Measurements from ENCODE around the gene AUTS2. TPM values are rescaled to one million over a fixed set of nuclear protein-coding genes. Genes with fewer than 3 reads are reported as not detected.

AUTS2 gene
- total RNA-seq, 1 experiment from 2014 or later, result 2.5 TPM

- Histone ChIP-seq H3K9me3 (ENCODE audit: control insufficient read depth, insufficient read depth, low read depth, low read length) (no peaks in the 10 kb centered on the region), H3K36me3 (ENCODE audit: control insufficient read depth, insufficient read depth, low read length) (no peaks in the 10 kb centered on the region), H3K27me3 (ENCODE audit: control insufficient read depth, insufficient read depth, low read length) (no peaks in the 10 kb centered on the region), H3K27ac (ENCODE audit: low read length) (no peak overlapping the region), H3K4me3 (ENCODE audit: low read depth in 2 of 2, low read length in 2 of 2) (no peak overlapping the region), H3K4me1 (ENCODE audit: control insufficient read depth, insufficient read depth, low read length) (no peaks in the 10 kb centered on the region)
- POLR2A ChIA-PET, result no interaction called here
- no peak for DNase-seq (ENCODE audit: low read depth, low spot score)
- in situ Hi-C loops (cut with HindIII; ENCODE audit: low pct_unique_long_range_greater_than_20kb, low sequenced_read_pairs), result no loop called here
- no peak for ATAC-seq
- intact Hi-C loops (cut with micrococcal nuclease; ENCODE audit: unreplicated experiment), result no loop called here
- CTCF ChIA-PET, result interaction anchor here (0.7 kb wide), 1 partner anchor 20 kb away, joined by 3 read pairs; no protein-coding TSS in a partner anchor
- no TSS peak for BruUV-seq (replicated peaks)
- TF ChIP-seq TCF7L2 (IDR thresholded peaks at IDR 0.05; ENCODE audit: low read depth, low read length), result no peak
- TF ChIP-seq, protein P1, sequence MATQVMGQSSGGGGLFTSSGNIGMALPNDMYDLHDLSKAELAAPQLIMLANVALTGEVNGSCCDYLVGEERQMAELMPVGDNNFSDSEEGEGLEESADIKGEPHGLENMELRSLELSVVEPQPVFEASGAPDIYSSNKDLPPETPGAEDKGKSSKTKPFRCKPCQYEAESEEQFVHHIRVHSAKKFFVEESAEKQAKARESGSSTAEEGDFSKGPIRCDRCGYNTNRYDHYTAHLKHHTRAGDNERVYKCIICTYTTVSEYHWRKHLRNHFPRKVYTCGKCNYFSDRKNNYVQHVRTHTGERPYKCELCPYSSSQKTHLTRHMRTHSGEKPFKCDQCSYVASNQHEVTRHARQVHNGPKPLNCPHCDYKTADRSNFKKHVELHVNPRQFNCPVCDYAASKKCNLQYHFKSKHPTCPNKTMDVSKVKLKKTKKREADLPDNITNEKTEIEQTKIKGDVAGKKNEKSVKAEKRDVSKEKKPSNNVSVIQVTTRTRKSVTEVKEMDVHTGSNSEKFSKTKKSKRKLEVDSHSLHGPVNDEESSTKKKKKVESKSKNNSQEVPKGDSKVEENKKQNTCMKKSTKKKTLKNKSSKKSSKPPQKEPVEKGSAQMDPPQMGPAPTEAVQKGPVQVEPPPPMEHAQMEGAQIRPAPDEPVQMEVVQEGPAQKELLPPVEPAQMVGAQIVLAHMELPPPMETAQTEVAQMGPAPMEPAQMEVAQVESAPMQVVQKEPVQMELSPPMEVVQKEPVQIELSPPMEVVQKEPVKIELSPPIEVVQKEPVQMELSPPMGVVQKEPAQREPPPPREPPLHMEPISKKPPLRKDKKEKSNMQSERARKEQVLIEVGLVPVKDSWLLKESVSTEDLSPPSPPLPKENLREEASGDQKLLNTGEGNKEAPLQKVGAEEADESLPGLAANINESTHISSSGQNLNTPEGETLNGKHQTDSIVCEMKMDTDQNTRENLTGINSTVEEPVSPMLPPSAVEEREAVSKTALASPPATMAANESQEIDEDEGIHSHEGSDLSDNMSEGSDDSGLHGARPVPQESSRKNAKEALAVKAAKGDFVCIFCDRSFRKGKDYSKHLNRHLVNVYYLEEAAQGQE (IDR thresholded peaks at IDR 0.05; ENCODE audit: insufficient read depth in 1 of 2, low read depth in 2 of 2, low read length in 1 of 2), result no peak
- TF ChIP-seq, protein P2, sequence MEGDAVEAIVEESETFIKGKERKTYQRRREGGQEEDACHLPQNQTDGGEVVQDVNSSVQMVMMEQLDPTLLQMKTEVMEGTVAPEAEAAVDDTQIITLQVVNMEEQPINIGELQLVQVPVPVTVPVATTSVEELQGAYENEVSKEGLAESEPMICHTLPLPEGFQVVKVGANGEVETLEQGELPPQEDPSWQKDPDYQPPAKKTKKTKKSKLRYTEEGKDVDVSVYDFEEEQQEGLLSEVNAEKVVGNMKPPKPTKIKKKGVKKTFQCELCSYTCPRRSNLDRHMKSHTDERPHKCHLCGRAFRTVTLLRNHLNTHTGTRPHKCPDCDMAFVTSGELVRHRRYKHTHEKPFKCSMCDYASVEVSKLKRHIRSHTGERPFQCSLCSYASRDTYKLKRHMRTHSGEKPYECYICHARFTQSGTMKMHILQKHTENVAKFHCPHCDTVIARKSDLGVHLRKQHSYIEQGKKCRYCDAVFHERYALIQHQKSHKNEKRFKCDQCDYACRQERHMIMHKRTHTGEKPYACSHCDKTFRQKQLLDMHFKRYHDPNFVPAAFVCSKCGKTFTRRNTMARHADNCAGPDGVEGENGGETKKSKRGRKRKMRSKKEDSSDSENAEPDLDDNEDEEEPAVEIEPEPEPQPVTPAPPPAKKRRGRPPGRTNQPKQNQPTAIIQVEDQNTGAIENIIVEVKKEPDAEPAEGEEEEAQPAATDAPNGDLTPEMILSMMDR (IDR thresholded peaks at IDR 0.05), result no peak
- no peak for TF ChIP-seq POLR2AphosphoS5 (IDR thresholded peaks at IDR 0.05; ENCODE audit: low read depth, low read length)
- no peak for TF ChIP-seq SIN3A (IDR thresholded peaks at IDR 0.05; ENCODE audit: borderline replicate concordance, insufficient read depth, low read depth, low read length)
These were observed 1119.5 kb downstream of the AUTS2 start for GRCh38 chr7:70717553-70718329.

GRCh38 chr7:70719125-70719524 lies 1120.8 kb downstream of the AUTS2 start:
- TF ChIP-seq SIN3A (IDR thresholded peaks at IDR 0.05; ENCODE audit: borderline replicate concordance, insufficient read depth, low read depth, low read length), result no peak
- TF ChIP-seq POLR2AphosphoS5 (IDR thresholded peaks at IDR 0.05; ENCODE audit: low read depth, low read length), result no peak
- TF ChIP-seq, protein P1 (IDR thresholded peaks at IDR 0.05; ENCODE audit: insufficient read depth in 1 of 2, low read depth in 2 of 2, low read length in 1 of 2), result no peak
- TF ChIP-seq, protein P2 (IDR thresholded peaks at IDR 0.05), result no peak
- TF ChIP-seq TCF7L2 (IDR thresholded peaks at IDR 0.05; ENCODE audit: low read depth, low read length), result no peak
- in situ Hi-C loops (cut with HindIII; ENCODE audit: low pct_unique_long_range_greater_than_20kb, low sequenced_read_pairs) (no loop called here), intact Hi-C loops (cut with micrococcal nuclease; ENCODE audit: unreplicated experiment) (no loop called here)
- BruUV-seq (replicated peaks), result no TSS peak
- Histone ChIP-seq H3K9me3 (ENCODE audit: control insufficient read depth, insufficient read depth, low read depth, low read length) (no peaks in the 10 kb centered on the region), H3K36me3 (ENCODE audit: control insufficient read depth, insufficient read depth, low read length) (no peaks in the 10 kb centered on the region), H3K27ac (ENCODE audit: low read length) (no peak overlapping the region), H3K27me3 (ENCODE audit: control insufficient read depth, insufficient read depth, low read length) (no peaks in the 10 kb centered on the region), H3K4me1 (ENCODE audit: control insufficient read depth, insufficient read depth, low read length) (no peaks in the 10 kb centered on the region), H3K4me3 (ENCODE audit: low read depth in 2 of 2, low read length in 2 of 2) (no peak overlapping the region)
- POLR2A ChIA-PET, result no interaction called here
- CTCF ChIA-PET, result no interaction called here
- no peak for ATAC-seq
- DNase-seq (ENCODE audit: low read depth, low spot score), result no peak

Data from Panc1 (cell line).